Glutamatergic neuron (in vitro differentiated cells): ENCODE data around the gene KAT14. TPM values are rescaled to one million over a fixed set of nuclear protein-coding genes. Genes with fewer than 3 reads are reported as not detected.
"Not testable (repeated sequence)": the region's sequence is repeated elsewhere in the genome, so short reads cannot be mapped to it uniquely, and the experiment has no call there.

Experiments
- DNase-seq: peaks from one replicate; pipeline ENCODE4 v3.0.0; 2022
- H3K27ac Mint-ChIP-seq: one replicate; pipeline ENCODE4 v1.8.0; 2020; ENCODE audit warnings: mild to moderate bottlenecking, mixed read lengths, inconsistent platforms; ENCODE audit not compliant: unreplicated experiment
- H3K27me3 Mint-ChIP-seq: one replicate; pipeline ENCODE4 v1.8.0; 2020; ENCODE audit warnings: mild to moderate bottlenecking, moderate library complexity, mixed read lengths, inconsistent platforms; ENCODE audit not compliant: unreplicated experiment
- H3K36me3 Mint-ChIP-seq: one replicate; pipeline ENCODE4 v1.8.0; 2020; ENCODE audit warnings: mild to moderate bottlenecking, mixed read lengths, inconsistent platforms; ENCODE audit not compliant: unreplicated experiment
- H3K4me1 Mint-ChIP-seq: one replicate; pipeline ENCODE4 v1.8.0; 2020; ENCODE audit warnings: mild to moderate bottlenecking, low read depth, mixed read lengths, inconsistent platforms; ENCODE audit not compliant: unreplicated experiment
- H3K4me3 Mint-ChIP-seq: one replicate; pipeline ENCODE4 v1.8.0; 2020; ENCODE audit warnings: mild to moderate bottlenecking, mixed read lengths, inconsistent platforms; ENCODE audit not compliant: unreplicated experiment
- H3K9me3 Mint-ChIP-seq: one replicate; pipeline ENCODE4 v1.8.0; 2020; ENCODE audit warnings: mild to moderate bottlenecking, moderate library complexity, mixed read lengths, inconsistent platforms; ENCODE audit not compliant: unreplicated experiment
- long read RNA-seq: library from polyadenylated mRNA; unstranded; transcript quantifications from one replicate; pipeline ENCODE4 v2.0.0, GENCODE V29; 2020; ENCODE audit not compliant: unreplicated experiment
- total RNA-seq: library from RNA; stranded (reverse); fragmentation: NEBNext Ultra II Directional; extraction: Animal tissue kit (Norgen Biotek cat#: 25700); gene quantifications from one replicate; pipeline ENCODE4 v1.2.1, GENCODE V29; 2021; ENCODE audit not compliant: unreplicated experiment
- TF ChIP-seq, protein P1 (sequence below): fragments of 200-600 bp; sonication (generic); IDR thresholded peaks from one replicate; pipeline ENCODE4 v1.5.0; 2021; ENCODE audit not compliant: partially characterized antibody, unreplicated experiment

Gene KAT14, protein sequence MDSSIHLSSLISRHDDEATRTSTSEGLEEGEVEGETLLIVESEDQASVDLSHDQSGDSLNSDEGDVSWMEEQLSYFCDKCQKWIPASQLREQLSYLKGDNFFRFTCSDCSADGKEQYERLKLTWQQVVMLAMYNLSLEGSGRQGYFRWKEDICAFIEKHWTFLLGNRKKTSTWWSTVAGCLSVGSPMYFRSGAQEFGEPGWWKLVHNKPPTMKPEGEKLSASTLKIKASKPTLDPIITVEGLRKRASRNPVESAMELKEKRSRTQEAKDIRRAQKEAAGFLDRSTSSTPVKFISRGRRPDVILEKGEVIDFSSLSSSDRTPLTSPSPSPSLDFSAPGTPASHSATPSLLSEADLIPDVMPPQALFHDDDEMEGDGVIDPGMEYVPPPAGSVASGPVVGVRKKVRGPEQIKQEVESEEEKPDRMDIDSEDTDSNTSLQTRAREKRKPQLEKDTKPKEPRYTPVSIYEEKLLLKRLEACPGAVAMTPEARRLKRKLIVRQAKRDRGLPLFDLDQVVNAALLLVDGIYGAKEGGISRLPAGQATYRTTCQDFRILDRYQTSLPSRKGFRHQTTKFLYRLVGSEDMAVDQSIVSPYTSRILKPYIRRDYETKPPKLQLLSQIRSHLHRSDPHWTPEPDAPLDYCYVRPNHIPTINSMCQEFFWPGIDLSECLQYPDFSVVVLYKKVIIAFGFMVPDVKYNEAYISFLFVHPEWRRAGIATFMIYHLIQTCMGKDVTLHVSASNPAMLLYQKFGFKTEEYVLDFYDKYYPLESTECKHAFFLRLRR
- total RNA-seq: 14.2 TPM
- long read RNA-seq, partial matches to known transcripts: 2 of 10 reads
- long read RNA-seq, other reads (novel, unspliced or antisense): 8 of 10 reads

GRCh38 chr20:18137412-18138265 is at the start of gene KAT14, which contains the start of gene PET117:
Gene KAT14, plus strand, starts transcription at chr20:18137863. Its CDS starts 4,798 bp downstream, at chr20:18142661.
Gene PET117, plus strand, starts transcription at chr20:18137863. Its CDS starts 93 bp downstream, at chr20:18137956.
- Mint-ChIP-seq H3K27me3 (peaks cover 4% of the 10 kb centered on the region), H3K9me3 (peaks cover 9% of the 10 kb centered on the region), H3K4me1 (peaks cover 18% of the 10 kb centered on the region), H3K27ac (peak within 1 kb of the TSS; percentile 85), H3K36me3 (no peaks in the 10 kb centered on the region), H3K4me3 (peak within 1 kb of the TSS; percentile 84)
- TF ChIP-seq, protein P1, sequence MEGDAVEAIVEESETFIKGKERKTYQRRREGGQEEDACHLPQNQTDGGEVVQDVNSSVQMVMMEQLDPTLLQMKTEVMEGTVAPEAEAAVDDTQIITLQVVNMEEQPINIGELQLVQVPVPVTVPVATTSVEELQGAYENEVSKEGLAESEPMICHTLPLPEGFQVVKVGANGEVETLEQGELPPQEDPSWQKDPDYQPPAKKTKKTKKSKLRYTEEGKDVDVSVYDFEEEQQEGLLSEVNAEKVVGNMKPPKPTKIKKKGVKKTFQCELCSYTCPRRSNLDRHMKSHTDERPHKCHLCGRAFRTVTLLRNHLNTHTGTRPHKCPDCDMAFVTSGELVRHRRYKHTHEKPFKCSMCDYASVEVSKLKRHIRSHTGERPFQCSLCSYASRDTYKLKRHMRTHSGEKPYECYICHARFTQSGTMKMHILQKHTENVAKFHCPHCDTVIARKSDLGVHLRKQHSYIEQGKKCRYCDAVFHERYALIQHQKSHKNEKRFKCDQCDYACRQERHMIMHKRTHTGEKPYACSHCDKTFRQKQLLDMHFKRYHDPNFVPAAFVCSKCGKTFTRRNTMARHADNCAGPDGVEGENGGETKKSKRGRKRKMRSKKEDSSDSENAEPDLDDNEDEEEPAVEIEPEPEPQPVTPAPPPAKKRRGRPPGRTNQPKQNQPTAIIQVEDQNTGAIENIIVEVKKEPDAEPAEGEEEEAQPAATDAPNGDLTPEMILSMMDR: no peak
- DNase-seq: peak; percentile 98

- not testable (repeated sequence) for H3K27me3 Mint-ChIP-seq, DNase-seq, H3K4me1 Mint-ChIP-seq, H3K36me3 Mint-ChIP-seq, H3K9me3 Mint-ChIP-seq, H3K27ac Mint-ChIP-seq, H3K4me3 Mint-ChIP-seq
These were observed 49.4 kb upstream of the KAT14 start for GRCh38 chr20:18088298-18088697.

GRCh38 chr20:18088841-18089240 is 48.8 kb upstream of the KAT14 start:
- H3K36me3 Mint-ChIP-seq, H3K4me3 Mint-ChIP-seq, DNase-seq, H3K4me1 Mint-ChIP-seq, H3K27me3 Mint-ChIP-seq, H3K27ac Mint-ChIP-seq, H3K9me3 Mint-ChIP-seq: not testable (repeated sequence)

DNA sequence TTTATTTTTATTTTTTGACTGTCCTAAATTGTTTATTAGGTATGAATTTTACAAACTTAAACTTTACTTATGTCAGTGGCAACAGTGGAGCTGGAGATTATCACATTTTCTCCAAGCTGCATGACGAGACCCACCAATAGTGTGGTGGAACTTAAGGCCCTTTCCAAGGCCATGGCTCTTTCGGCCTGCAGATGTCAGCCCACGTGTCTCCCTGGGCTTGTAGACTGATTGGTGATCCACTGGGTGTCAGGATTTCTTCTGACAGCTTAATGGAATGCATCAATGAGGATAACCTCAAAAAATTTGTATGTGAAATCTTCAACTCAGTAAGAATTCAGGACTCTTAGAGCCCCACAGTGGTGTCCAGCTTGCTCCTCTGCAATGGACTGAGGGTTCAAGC is 47.6 kb upstream of the KAT14 start:
- no peak for DNase-seq
- Mint-ChIP-seq H3K4me3 (no peak overlapping the region), H3K9me3 (no peaks in the 10 kb centered on the region), H3K27me3 (no peaks in the 10 kb centered on the region), H3K36me3 (no peaks in the 10 kb centered on the region), H3K4me1 (no peaks in the 10 kb centered on the region), H3K27ac (no peak overlapping the region)
- TF ChIP-seq, protein P1: no peak

GRCh38 chr20:18090477-18090876 is 47.2 kb upstream of the KAT14 start:
- Mint-ChIP-seq H3K27ac (no peak overlapping the region), H3K27me3 (no peaks in the 10 kb centered on the region), H3K4me1 (no peaks in the 10 kb centered on the region), H3K9me3 (no peaks in the 10 kb centered on the region), H3K36me3 (no peaks in the 10 kb centered on the region), H3K4me3 (no peak overlapping the region)
- TF ChIP-seq, protein P1: no peak
- no peak for DNase-seq
